Astrocyte (in vitro differentiated cells and primary cell): ENCODE results near the gene OR2A25. TPM values are rescaled to one million over a fixed set of nuclear protein-coding genes. Genes with fewer than 3 reads are reported as not detected.

Source experiments
- DNase-seq: peaks from one replicate; pipeline ENCODE4 v3.0.0-alpha.2; 2010; ENCODE audit warnings: low read depth
- FAIRE-seq: peaks from 2 replicates; lab custom pipeline; 2011; peaks lifted over from hg19 to GRCh38; lab: Jason Lieb, UNC
- H2AFZ ChIP-seq: 2 replicates; pipeline ENCODE4 v1.6.0; 2012; ENCODE audit warnings: low read depth, low read length, inconsistent platforms
- H3K27ac ChIP-seq: 2 replicates; pipeline ENCODE4 v1.5.1; 2011; ENCODE audit warnings: low read depth, low read length, inconsistent platforms
- H3K27me3 ChIP-seq: 2 replicates; pipeline ENCODE4 v1.6.0; 2011; ENCODE audit warnings: low read length, inconsistent platforms; ENCODE audit not compliant: insufficient read depth
- H3K36me3 ChIP-seq: 2 replicates; pipeline ENCODE4 v1.5.1; 2011; ENCODE audit warnings: low read length, inconsistent platforms; ENCODE audit not compliant: insufficient read depth
- H3K4me1 ChIP-seq: 2 replicates; pipeline ENCODE4 v1.5.1; 2011; ENCODE audit warnings: low read length, inconsistent platforms; ENCODE audit not compliant: insufficient read depth
- H3K4me2 ChIP-seq: 2 replicates; pipeline ENCODE4 v1.6.0; 2012; ENCODE audit warnings: low read length, inconsistent platforms
- H3K4me3 ChIP-seq: 2 replicates; pipeline ENCODE4 v1.5.1; 2011; ENCODE audit warnings: low read depth, mild to moderate bottlenecking, low read length, inconsistent platforms; ENCODE audit not compliant: insufficient read depth
- H3K79me2 ChIP-seq: 2 replicates; pipeline ENCODE4 v1.6.0; 2012; ENCODE audit warnings: mild to moderate bottlenecking, low read length, inconsistent platforms; ENCODE audit not compliant: insufficient read depth
- H3K9ac ChIP-seq: 2 replicates; pipeline ENCODE4 v1.6.0; 2012; ENCODE audit warnings: mild to moderate bottlenecking, low read length, inconsistent platforms
- H3K9me3 ChIP-seq: 2 replicates; pipeline ENCODE4 v1.5.1; 2012; ENCODE audit warnings: low read depth, mild to moderate bottlenecking, low read length, inconsistent platforms; ENCODE audit not compliant: insufficient read depth
- H4K20me1 ChIP-seq: 2 replicates; pipeline ENCODE4 v1.6.0; 2012; ENCODE audit warnings: low read length, inconsistent platforms; ENCODE audit not compliant: insufficient read depth
- H3K27ac Mint-ChIP-seq: one replicate; pipeline ENCODE4 v1.8.0; 2021; ENCODE audit warnings: mild to moderate bottlenecking, mixed read lengths; ENCODE audit not compliant: unreplicated experiment
- H3K27me3 Mint-ChIP-seq: one replicate; pipeline ENCODE4 v1.8.0; 2021; ENCODE audit warnings: low read depth, mixed read lengths; ENCODE audit not compliant: unreplicated experiment
- H3K36me3 Mint-ChIP-seq: one replicate; pipeline ENCODE4 v1.8.0; 2021; ENCODE audit warnings: low read depth, mixed read lengths; ENCODE audit not compliant: unreplicated experiment
- H3K4me1 Mint-ChIP-seq: one replicate; pipeline ENCODE4 v1.8.0; 2021; ENCODE audit warnings: low read depth, mixed read lengths; ENCODE audit not compliant: unreplicated experiment
- H3K4me3 Mint-ChIP-seq: one replicate; pipeline ENCODE4 v1.8.0; 2021; ENCODE audit warnings: mild to moderate bottlenecking, moderate library complexity, mixed read lengths; ENCODE audit not compliant: unreplicated experiment
- H3K9me3 Mint-ChIP-seq: one replicate; pipeline ENCODE4 v1.8.0; 2021; ENCODE audit warnings: mild to moderate bottlenecking, mixed read lengths; ENCODE audit not compliant: unreplicated experiment
- CTCF ChIP-seq: IDR thresholded peaks from 2 replicates; pipeline ENCODE4 v1.5.1; 2011; ENCODE audit warnings: low read depth, mild to moderate bottlenecking, inconsistent platforms, low read length, moderate library complexity; ENCODE audit not compliant: insufficient read depth
- EZH2 ChIP-seq: IDR thresholded peaks from 2 replicates; pipeline ENCODE4 v1.6.1; 2012; ENCODE audit warnings: mild to moderate bottlenecking, low read length, inconsistent platforms; ENCODE audit not compliant: insufficient read depth
- total RNA-seq: library from RNA; stranded (reverse); gene quantifications from 2 replicates; pipeline ENCODE4 v1.2.1, GENCODE V29; 2021

Gene OR2A25
- total RNA-seq, 1 donor from 2014 or later: not detected

- FAIRE-seq (no peak), DNase-seq (no peak)
- no peak overlapping the region for H3K27ac Mint-ChIP-seq
- Histone ChIP-seq H3K79me2 (no peaks in the 10 kb centered on the region), H4K20me1 (no peaks in the 10 kb centered on the region), H2AFZ (no peak overlapping the region), H3K27me3 (no peaks in the 10 kb centered on the region), H3K9me3 (no peaks in the 10 kb centered on the region), H3K36me3 (no peaks in the 10 kb centered on the region), H3K9ac (no peak overlapping the region), H3K27ac (no peak overlapping the region), H3K4me1 (no peaks in the 10 kb centered on the region), H3K4me3 (no peak overlapping the region), H3K4me2 (no peak overlapping the region)
- TF ChIP-seq EZH2: no peak
- TF ChIP-seq CTCF: no peak
- no peaks in the 10 kb centered on the region for H3K27me3 Mint-ChIP-seq
- H3K36me3 Mint-ChIP-seq: no peaks in the 10 kb centered on the region
- H3K4me3 Mint-ChIP-seq: no peak overlapping the region
- no peaks in the 10 kb centered on the region for H3K4me1 Mint-ChIP-seq
- no peaks in the 10 kb centered on the region for H3K9me3 Mint-ChIP-seq
Observed at GRCh38 chr7:144057954-144058353, 11.7 kb upstream of the OR2A25 start.

DNA sequence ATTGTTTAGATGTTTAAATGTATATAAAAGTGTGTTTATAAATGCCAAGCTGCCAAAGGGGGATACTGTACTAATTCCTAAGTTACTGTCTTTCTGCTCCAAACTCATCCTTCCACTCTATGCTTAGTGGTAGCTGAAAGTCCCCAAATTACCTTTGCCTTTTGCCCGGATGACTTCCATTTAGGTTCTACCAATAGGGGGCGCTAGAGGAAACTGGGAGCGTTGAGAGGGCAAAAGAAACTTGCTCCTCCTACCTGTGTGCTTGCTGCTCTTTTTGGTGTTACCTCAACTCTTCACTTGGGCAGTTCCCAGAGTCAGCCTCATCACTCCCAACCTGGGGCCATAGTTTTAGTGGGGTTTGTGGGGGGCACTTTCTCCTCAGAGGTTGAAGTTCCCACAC is 5.9 kb upstream of the OR2A25 start:
- H3K36me3 ChIP-seq: no peaks in the 10 kb centered on the region
- TF ChIP-seq CTCF: no peak
- TF ChIP-seq EZH2: no peak
- no peaks in the 10 kb centered on the region for H3K36me3 Mint-ChIP-seq
- no peaks in the 10 kb centered on the region for H3K27me3 Mint-ChIP-seq
- H3K27ac ChIP-seq: no peak overlapping the region
- H3K79me2 ChIP-seq: no peaks in the 10 kb centered on the region
- H3K4me3 ChIP-seq: no peak overlapping the region
- H3K9me3 ChIP-seq: no peaks in the 10 kb centered on the region
- H3K4me3 Mint-ChIP-seq: no peak overlapping the region
- no peak overlapping the region for H3K9ac ChIP-seq
- no peak for FAIRE-seq
- no peaks in the 10 kb centered on the region for H3K4me1 Mint-ChIP-seq
- H4K20me1 ChIP-seq: no peaks in the 10 kb centered on the region
- H3K4me2 ChIP-seq: no peak overlapping the region
- DNase-seq: no peak
- no peaks in the 10 kb centered on the region for H3K4me1 ChIP-seq
- no peak overlapping the region for H2AFZ ChIP-seq
- no peaks in the 10 kb centered on the region for H3K9me3 Mint-ChIP-seq
- H3K27me3 ChIP-seq: no peaks in the 10 kb centered on the region
- no peak overlapping the region for H3K27ac Mint-ChIP-seq

DNA sequence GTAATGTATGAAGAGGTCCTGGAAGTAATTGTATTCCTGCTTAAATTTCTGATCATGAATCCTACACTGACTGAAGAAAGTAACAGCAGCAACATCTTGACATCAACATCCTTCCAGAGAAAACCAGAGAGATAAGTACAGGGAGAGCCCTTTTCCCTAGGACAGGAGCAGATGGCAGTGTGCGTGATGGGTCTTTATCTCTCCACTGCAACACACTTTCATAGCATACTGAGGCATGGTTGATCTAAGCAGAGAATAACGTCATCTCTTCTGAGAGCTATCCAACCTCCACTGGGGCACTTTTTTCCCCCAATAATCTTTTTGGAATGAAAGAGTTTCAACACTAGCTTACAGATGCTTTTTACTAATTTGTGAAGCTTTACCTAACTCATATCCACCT is 342 bp downstream of the OR2A25 start:
- FAIRE-seq: no peak
- no peaks in the 10 kb centered on the region for H3K27me3 ChIP-seq
- H3K4me3 ChIP-seq: no peak overlapping the region
- Mint-ChIP-seq H3K36me3 (no peaks in the 10 kb centered on the region), H3K4me3 (no peak overlapping the region), H3K4me1 (no peaks in the 10 kb centered on the region), H3K9me3 (peaks cover 2% of the 10 kb centered on the region), H3K27ac (no peak overlapping the region), H3K27me3 (no peaks in the 10 kb centered on the region)
- H3K27ac ChIP-seq: no peak overlapping the region
- H3K9ac ChIP-seq: no peak overlapping the region
- no peaks in the 10 kb centered on the region for H4K20me1 ChIP-seq
- no peaks in the 10 kb centered on the region for H3K9me3 ChIP-seq
- H2AFZ ChIP-seq: no peak overlapping the region
- no peak for DNase-seq
- H3K4me1 ChIP-seq: no peaks in the 10 kb centered on the region
- no peaks in the 10 kb centered on the region for H3K36me3 ChIP-seq
- no peak overlapping the region for H3K4me2 ChIP-seq
- TF ChIP-seq CTCF: no peak
- TF ChIP-seq EZH2: no peak
- no peaks in the 10 kb centered on the region for H3K79me2 ChIP-seq
